ENCODE measurements around the gene ASB13.

Gene ASB13

DNA sequence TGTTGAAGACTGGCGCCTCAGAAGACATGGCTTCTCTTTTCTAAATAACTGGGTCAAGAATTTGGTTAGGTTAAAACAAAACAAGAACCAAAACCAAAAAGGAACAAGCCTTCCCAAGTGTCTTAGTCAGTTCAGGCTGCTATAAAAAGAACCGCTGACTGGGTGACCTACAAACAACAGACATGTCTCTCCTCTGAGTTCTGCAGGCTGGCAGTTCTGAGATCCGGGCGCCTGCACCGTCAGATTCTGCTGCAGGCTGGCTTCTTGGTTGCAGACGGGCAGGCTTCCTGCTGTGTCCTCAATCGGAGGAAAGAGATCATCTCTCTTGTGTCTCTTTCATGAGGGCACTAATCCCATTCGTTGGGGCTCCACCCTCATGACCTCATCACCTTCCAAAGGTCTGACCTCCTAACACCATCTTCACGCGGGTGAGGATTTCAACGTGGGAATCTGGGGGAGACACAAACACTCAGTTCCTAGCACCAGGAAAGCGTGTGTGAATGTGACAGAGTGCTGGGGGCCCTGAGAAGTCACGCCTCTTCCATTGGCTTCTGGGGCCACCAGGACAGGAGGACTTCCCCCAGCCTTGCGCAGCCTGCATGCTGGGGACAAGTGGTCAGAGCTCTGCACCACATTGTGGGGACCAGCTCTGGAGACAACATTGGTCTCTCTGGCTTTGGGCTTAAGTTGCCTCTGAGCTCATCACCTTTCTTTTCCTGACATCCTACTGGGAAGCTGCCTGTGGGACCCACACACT lies 63.1 kb downstream of the ASB13 start:
- TF ChIP-seq, protein P1, sequence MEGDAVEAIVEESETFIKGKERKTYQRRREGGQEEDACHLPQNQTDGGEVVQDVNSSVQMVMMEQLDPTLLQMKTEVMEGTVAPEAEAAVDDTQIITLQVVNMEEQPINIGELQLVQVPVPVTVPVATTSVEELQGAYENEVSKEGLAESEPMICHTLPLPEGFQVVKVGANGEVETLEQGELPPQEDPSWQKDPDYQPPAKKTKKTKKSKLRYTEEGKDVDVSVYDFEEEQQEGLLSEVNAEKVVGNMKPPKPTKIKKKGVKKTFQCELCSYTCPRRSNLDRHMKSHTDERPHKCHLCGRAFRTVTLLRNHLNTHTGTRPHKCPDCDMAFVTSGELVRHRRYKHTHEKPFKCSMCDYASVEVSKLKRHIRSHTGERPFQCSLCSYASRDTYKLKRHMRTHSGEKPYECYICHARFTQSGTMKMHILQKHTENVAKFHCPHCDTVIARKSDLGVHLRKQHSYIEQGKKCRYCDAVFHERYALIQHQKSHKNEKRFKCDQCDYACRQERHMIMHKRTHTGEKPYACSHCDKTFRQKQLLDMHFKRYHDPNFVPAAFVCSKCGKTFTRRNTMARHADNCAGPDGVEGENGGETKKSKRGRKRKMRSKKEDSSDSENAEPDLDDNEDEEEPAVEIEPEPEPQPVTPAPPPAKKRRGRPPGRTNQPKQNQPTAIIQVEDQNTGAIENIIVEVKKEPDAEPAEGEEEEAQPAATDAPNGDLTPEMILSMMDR (IDR thresholded peaks at IDR 0.05; ENCODE audit: insufficient read depth, low read depth, low read length, missing control alignments), result no peak
- DNase-seq (ENCODE audit: low read depth), result peak; percentile 11
- H3K4me3 ChIP-seq (ENCODE audit: low read depth, low read length), result no peak overlapping the region

DNA sequence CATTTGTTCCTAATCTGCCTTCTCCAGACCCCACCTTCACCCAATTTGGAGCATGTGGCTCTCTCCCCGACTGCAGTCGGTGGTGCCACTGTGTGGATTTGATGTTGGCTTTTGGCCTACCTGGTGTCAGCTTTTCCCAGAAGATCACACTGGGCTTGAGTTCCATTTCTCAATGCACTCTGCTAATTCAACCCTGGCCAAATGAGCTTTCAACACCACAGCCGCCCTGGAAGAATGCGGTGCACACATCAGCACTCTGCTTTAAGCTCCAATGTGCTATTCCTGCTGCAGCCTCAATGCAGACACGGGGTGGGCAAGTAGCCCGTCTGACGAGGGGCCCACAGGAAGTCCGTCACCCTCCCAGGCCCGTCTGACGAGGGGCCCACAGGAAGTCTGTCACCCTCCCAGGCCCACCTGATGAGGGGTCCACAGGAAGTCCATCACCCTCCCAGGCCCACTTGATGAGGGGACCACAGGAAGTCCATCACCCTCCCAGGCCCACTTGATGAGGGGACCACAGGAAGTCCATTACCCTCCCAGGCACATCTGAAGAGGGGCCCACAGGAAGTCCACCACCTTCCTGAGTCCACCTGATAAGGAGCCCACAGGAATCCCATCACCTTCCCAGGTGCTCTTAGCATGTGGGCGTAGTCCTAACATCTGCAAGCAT lies 64.4 kb downstream of the ASB13 start:
- no peak for DNase-seq (ENCODE audit: low read depth)
- TF ChIP-seq, protein P1 (IDR thresholded peaks at IDR 0.05; ENCODE audit: insufficient read depth, low read depth, low read length, missing control alignments), result no peak
- no peak overlapping the region for H3K4me3 ChIP-seq (ENCODE audit: low read depth, low read length)

DNA sequence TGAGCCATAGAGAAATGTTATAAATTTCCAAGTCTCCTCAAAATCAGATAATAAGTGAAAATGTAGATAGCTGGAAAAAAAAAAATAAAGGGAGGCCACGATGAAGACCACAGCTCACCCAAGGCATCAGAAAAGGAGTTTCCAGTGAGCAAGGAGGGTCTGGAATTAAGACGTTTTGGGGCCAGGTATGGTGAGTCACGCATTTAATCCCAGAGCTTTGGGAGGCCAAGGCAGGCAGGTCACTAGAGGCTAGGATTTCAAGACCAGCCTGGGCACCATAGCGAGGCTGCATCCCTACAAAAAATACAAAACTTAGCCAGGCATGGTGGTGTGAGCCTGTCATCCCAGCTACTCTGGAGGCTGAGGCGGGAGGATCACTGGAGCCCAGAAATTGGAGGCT lies 65.5 kb downstream of the ASB13 start:
- no peak overlapping the region for H3K4me3 ChIP-seq (ENCODE audit: low read depth, low read length)
- TF ChIP-seq, protein P1 (IDR thresholded peaks at IDR 0.05; ENCODE audit: insufficient read depth, low read depth, low read length, missing control alignments), result no peak
- DNase-seq (ENCODE audit: low read depth), result no peak

DNA sequence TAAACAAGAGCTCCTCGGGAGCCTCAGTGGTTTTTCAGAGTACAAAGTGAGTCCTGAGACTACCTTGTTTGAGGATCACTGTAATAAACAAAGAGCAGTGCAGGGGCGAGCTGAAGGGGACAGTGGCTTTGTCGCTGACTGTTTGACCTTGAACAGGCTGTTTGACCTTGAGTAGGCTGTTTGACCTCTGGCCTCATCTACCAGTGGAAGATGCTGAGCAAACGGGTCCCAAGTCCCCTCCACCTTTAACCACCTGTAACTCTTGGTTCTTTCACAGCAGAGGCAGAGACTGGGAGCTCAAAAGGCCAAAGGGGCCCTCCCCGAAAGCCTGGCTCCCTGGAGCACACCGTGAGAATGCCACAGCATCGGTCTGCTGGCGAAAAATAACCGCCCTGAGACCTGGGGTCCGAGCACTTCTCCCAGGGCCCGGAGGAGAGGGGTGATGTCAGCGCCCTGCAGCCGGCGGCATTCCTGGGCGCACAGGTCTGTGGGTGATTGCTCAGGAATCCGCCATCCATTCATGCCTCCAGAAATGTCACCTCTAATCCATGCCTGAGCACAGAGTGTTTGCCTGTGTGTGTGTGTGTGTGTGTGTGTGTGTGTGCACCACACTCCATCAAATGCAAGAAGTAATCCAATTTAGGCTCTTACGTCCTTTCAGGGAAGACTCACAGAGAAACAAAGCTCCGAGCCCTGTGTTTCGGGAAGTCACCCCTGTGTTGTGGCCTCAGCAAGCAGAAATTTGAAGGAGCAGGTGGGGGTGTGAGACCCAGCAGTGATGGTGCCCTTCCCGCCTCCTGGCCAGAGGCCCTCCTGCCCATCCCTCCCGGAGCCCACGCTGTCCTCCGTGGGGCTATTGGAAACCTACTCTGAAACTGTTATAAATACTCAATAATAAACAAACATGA lies 66.5 kb downstream of the ASB13 start:
- DNase-seq (ENCODE audit: low read depth), result no peak
- H3K4me3 ChIP-seq (ENCODE audit: low read depth, low read length), result no peak overlapping the region
- TF ChIP-seq, protein P1 (IDR thresholded peaks at IDR 0.05; ENCODE audit: insufficient read depth, low read depth, low read length, missing control alignments), result no peak

DNA sequence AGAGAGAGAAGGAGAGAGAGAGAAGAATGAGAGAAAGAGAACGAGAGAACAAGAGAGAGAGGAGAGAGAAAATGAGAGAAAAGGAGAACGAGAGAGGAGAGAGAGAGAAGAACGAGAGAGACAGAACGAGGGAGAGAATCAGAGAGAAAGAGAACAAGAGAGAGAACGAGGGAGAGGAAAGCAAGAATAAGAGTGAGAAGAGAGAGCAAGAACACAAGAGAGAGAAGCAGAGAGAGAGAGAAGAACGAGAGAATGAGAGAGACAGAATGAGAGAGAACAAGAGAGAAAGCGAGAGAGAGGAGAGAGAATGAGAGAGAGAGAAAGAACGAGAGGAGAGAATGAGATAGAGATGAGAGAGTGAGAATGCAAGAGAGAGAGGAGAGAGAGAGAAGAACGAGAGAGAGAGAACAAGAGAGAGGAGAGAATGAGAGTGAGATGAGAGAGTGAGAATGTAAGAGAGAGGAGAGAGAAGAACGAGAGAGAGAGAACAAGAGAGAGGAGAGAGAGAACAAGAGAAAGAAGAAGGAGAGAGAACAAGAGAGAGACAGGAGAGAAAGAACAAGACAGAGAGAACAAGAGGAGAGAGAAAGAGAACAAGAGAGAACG lies 68.2 kb downstream of the ASB13 start:
- H3K4me3 ChIP-seq (ENCODE audit: low read depth, low read length), result no peak overlapping the region
- no peak for DNase-seq (ENCODE audit: low read depth)
- TF ChIP-seq, protein P1 (IDR thresholded peaks at IDR 0.05; ENCODE audit: insufficient read depth, low read depth, low read length, missing control alignments), result no peak

DNA sequence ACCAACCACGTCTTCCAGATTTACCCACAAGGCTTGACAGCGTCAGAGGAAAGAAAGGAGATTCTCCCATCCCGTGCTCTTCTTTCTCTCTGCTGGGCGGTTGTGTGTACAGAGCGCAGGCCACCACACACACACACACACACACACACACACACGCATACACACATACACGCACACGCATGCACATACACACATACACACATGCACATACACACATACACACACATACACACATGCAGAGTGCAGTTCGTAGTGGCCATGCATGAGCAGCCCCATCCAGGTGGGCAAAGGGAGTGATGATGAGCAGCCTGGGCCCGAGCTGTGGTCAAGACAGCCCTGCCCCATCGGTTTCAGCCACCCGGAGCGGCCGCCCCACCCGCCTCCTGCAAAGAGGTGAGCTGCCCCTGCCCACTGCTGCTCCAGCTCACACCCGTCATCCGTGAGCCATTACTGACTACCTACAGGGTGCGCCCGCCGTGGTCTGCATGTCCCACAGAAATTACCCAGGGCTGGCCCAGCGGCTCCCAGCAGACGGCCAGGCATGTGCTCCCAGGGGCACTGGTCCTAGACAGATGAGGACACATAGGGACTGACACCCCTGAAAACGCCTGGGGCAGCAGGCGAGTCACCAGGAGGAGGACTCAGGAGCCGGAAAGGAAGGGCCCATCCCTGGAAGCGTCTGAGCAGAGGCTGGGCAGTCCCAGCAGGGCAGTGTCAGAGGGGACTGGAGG lies 69.6 kb downstream of the ASB13 start:
- TF ChIP-seq, protein P1 (IDR thresholded peaks at IDR 0.05; ENCODE audit: insufficient read depth, low read depth, low read length, missing control alignments), result no peak
- H3K4me3 ChIP-seq (ENCODE audit: low read depth, low read length), result no peak overlapping the region
- DNase-seq (ENCODE audit: low read depth), result no peak

Data from GM12865 (cell line).